ENCODE measurements around the gene KCNJ5. TPM values are rescaled to one million over a fixed set of nuclear protein-coding genes. Genes with fewer than 3 reads are reported as not detected.

Gene KCNJ5
- polyA plus RNA-seq, 1 donor from 2014 or later, result not detected

DNA sequence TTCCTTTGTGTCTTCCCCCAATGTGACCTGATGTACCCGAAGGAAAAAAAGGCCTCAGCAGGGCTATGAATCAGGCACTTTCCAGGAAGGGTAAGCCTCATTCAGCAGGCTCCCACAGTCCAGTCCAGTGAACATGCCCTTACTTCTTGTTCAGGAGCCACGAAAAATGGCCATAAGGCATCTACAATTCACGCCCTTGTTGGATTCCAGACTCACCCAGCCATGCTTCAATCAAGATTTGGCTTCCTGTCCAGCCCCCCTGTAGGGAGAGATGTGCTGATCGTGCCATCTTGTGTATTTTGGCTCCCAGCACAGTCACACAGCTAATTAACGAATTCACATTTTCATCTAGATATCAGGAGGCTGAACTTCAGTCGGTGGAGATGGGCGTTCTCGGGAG is 9.9 kb upstream of the KCNJ5 start:
- Mint-ChIP-seq H3K36me3 (no peaks in the 10 kb centered on the region), H3K4me3 (no peak overlapping the region), H3K27ac (no peak overlapping the region), H3K4me1 (peaks cover 0 to 4% (median 3%) of the 10 kb centered on the region in 3 donors), H3K27me3 (peaks cover 53% of the 10 kb centered on the region), H3K9me3 (no peaks in the 10 kb centered on the region)

- no peak overlapping the region for H3K27ac Mint-ChIP-seq
- H3K4me3 Mint-ChIP-seq, result no peak overlapping the region
- no peaks in the 10 kb centered on the region for H3K9me3 Mint-ChIP-seq
- no peaks in the 10 kb centered on the region for H3K36me3 Mint-ChIP-seq
- peaks cover 60% of the 10 kb centered on the region for H3K27me3 Mint-ChIP-seq
- H3K4me1 Mint-ChIP-seq, result peaks cover 0 to 4% (median 3%) of the 10 kb centered on the region in 3 donors
Measured at GRCh38 chr11:128882451-128882850, 8.7 kb upstream of the KCNJ5 start.

DNA sequence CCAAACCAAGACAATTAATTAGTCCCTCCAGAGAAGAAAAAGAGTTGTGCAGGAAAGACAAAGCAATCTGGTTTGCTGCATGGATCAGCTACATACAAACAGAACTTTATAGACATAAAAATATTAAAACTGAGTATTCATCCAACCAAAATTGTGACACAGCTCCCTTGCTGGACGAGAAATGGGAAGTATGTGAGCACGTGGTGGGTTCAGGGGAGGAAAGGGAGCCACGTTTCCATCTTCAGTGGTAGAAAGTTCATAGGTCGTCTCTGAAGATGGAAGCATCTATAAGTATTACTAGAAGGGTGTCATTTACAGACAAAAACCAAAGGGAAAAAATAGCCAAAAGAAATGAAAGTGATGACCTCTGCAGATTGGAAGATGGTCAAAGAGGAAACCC is 7.1 kb upstream of the KCNJ5 start:
- H3K4me3 Mint-ChIP-seq, result peak overlapping the region in 1 of 4 donors; percentile 63
- H3K27me3 Mint-ChIP-seq, result peaks cover 62% of the 10 kb centered on the region
- H3K36me3 Mint-ChIP-seq, result no peaks in the 10 kb centered on the region
- H3K27ac Mint-ChIP-seq, result no peak overlapping the region
- H3K4me1 Mint-ChIP-seq, result peaks cover 0 to 4% (median 3%) of the 10 kb centered on the region in 3 donors
- H3K9me3 Mint-ChIP-seq, result no peaks in the 10 kb centered on the region

- H3K4me3 Mint-ChIP-seq, result no peak overlapping the region
- H3K4me1 Mint-ChIP-seq, result peaks cover 0 to 4% (median 3%) of the 10 kb centered on the region in 3 donors
- H3K36me3 Mint-ChIP-seq, result no peaks in the 10 kb centered on the region
- H3K27ac Mint-ChIP-seq, result peak overlapping the region in 1 of 3 donors; percentile 7
- H3K9me3 Mint-ChIP-seq, result no peaks in the 10 kb centered on the region
- peaks cover 65% of the 10 kb centered on the region for H3K27me3 Mint-ChIP-seq
Measured at GRCh38 chr11:128884703-128885338, 6.3 kb upstream of the KCNJ5 start.

DNA sequence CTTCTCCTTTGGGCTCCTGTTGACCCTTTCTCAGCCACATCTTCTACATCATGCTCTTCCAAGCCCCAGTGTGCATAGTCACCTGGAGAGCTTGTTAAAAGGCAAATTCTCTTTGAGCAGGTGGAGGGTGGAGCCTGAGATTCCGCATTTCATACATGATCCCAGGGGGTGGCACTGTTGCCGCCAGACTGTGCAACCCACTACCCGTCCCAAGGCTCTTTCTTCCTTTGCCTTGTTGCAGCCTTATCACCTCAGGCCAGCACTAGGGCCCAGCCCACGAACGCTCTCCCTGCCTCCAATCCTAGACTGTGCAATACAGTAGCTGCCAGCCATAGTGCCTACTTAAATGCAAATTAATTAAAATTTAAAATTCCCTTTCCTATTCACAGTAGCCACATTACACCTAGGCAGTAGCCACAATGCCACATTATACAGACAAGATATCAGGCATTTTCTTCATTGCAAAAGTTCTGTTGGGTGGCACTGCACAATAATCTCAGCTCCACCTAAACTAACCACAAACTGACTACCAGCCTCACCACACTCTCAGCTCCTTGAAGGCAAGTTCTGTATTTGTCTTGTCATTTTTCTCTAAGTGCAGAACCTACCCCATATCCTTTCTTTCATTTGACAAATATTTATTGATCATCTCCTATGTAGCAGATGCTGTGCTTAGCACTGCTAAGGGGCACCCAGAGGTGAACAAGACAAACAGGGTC is 4.6 kb upstream of the KCNJ5 start:
- no peak overlapping the region for H3K4me3 Mint-ChIP-seq
- H3K27ac Mint-ChIP-seq, result no peak overlapping the region
- H3K9me3 Mint-ChIP-seq, result no peaks in the 10 kb centered on the region
- peaks cover 66% of the 10 kb centered on the region for H3K27me3 Mint-ChIP-seq
- no peaks in the 10 kb centered on the region for H3K36me3 Mint-ChIP-seq
- H3K4me1 Mint-ChIP-seq, result peaks cover 2 to 7% (median 4%) of the 10 kb centered on the region in 3 donors

DNA sequence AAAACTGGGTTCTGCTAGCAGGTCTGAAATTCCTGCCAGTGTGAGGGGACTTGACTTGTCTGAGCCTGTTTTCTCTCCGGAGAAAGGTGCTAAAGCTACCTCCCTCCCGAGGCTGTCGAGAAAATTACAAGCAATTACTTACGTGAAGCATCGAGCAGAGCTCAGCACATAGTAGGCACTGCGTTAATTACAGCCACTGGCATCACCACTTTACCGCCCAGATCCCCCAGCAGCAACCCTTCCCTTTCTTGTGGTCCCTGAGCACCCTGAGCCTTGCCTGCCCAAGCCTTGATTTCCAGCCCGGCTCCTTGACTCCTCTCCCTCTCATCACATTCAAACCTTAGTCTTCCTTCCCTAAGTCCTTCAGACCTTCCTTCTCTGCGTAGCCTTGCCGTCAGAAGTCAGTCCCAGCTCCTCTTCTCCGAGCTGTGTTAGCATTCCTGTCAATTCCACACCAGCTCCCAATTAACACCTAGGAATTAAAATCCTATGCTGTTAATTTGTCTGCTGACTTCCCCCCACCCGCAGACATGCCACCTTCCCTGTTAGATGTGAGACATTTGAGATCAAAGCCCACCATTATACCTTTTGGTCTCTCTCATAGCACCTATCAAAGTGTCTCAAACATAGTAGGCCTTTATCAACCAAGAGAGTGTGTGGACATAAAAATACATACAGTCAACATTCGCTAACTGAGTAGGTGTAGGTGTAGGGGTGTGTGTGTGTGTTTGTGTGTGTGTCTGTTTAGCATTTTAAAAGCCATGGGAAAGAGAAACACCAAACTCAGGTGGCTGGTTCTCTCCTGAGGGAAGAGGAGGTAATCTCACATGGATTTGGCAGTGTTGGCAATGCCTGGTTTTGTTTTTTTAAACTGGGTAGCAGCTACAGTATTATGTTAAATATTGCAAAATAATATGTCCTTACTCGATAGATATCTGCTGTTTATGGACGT is 2.8 kb upstream of the KCNJ5 start:
- no peak overlapping the region for H3K4me3 Mint-ChIP-seq
- peaks cover 2 to 9% (median 4%) of the 10 kb centered on the region in 3 donors for H3K4me1 Mint-ChIP-seq
- no peaks in the 10 kb centered on the region for H3K36me3 Mint-ChIP-seq
- H3K27ac Mint-ChIP-seq, result peak overlapping the region in 1 of 3 donors; percentile 3
- peaks cover 65% of the 10 kb centered on the region for H3K27me3 Mint-ChIP-seq
- H3K9me3 Mint-ChIP-seq, result no peaks in the 10 kb centered on the region

DNA sequence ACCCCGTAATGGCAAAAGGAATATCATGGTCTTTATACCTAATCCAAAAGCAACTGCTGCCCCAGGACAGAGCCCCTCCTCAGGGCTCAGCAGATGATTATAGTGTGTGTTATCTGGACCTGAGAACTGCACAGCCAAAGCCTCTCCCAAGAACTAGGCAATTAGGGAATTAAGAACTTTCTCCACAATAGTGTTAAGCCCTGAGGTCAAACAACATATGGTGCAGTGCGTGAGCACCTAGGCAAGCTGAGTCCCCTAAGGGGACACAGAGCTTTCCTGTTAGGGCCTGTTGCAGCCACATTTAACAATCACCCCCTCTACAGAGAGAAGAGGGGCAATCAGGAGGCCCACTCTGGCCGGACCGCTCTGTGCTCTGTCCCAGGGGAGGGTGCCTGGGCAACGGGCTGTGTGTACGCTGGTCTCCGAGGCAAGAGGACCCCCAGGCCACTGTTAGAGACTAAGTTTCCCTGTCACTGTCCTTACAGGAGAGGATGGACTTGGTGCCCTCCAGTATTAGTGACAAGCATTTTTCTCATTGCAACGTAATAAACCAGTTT is 1.4 kb upstream of the KCNJ5 start:
- H3K4me1 Mint-ChIP-seq, result peaks cover 6 to 14% (median 8%) of the 10 kb centered on the region in 3 donors
- H3K4me3 Mint-ChIP-seq, result peak overlapping the region in 2 of 4 donors; percentile 45 to 47
- H3K27me3 Mint-ChIP-seq, result peaks cover 67% of the 10 kb centered on the region
- H3K27ac Mint-ChIP-seq, result no peak overlapping the region
- H3K9me3 Mint-ChIP-seq, result no peaks in the 10 kb centered on the region
- H3K36me3 Mint-ChIP-seq, result no peaks in the 10 kb centered on the region

DNA sequence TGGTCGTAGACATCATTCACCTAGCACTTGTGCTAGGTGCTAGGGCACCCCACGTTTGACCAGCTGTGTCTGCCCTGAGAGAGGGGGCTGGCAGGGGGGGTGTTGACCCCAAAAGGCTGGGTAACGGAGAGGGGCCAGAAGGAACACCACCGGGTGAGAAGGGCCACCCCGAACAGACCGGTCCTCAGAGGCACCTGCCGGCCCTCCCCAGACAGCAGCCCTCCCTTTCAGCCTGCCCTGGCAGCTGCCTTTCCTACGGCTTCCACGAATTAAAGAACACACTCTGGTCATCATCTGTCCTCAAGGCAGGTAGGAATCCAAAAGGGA is 977 bp upstream of the KCNJ5 start:
- peaks cover 66% of the 10 kb centered on the region for H3K27me3 Mint-ChIP-seq
- no peaks in the 10 kb centered on the region for H3K9me3 Mint-ChIP-seq
- H3K36me3 Mint-ChIP-seq, result no peaks in the 10 kb centered on the region
- H3K27ac Mint-ChIP-seq, result no peak overlapping the region
- peak overlapping the region in 1 of 4 donors; percentile 47 for H3K4me3 Mint-ChIP-seq
- H3K4me1 Mint-ChIP-seq, result peaks cover 5 to 12% (median 6%) of the 10 kb centered on the region in 3 donors

GRCh38 chr11:128891913-128892398 is 800 bp downstream of the KCNJ5 start:
- Mint-ChIP-seq H3K4me3 (peak overlapping the region in 2 of 4 donors; percentile 65 to 75), H3K27ac (no peak overlapping the region), H3K4me1 (peaks cover 6 to 12% (median 9%) of the 10 kb centered on the region in 3 donors), H3K9me3 (no peaks in the 10 kb centered on the region), H3K36me3 (no peaks in the 10 kb centered on the region), H3K27me3 (peaks cover 68% of the 10 kb centered on the region)

GRCh38 chr11:128892866-128893565 is 1.9 kb downstream of the KCNJ5 start:
- Mint-ChIP-seq H3K4me1 (peaks cover 6 to 12% (median 9%) of the 10 kb centered on the region in 3 donors), H3K36me3 (no peaks in the 10 kb centered on the region), H3K27ac (no peak overlapping the region), H3K27me3 (peaks cover 68% of the 10 kb centered on the region), H3K4me3 (no peak overlapping the region), H3K9me3 (no peaks in the 10 kb centered on the region)

- Mint-ChIP-seq H3K4me3 (peak overlapping the region in 1 of 4 donors; percentile 3), H3K4me1 (peaks cover 6 to 15% (median 9%) of the 10 kb centered on the region in 3 donors), H3K9me3 (no peaks in the 10 kb centered on the region), H3K27ac (peak overlapping the region in 1 of 3 donors; percentile 5), H3K36me3 (no peaks in the 10 kb centered on the region), H3K27me3 (peaks cover 70% of the 10 kb centered on the region)
Measured at GRCh38 chr11:128893578-128894285, 2.6 kb downstream of the KCNJ5 start.

- Mint-ChIP-seq H3K27me3 (peaks cover 71% of the 10 kb centered on the region), H3K27ac (peak overlapping the region in 1 of 3 donors; percentile 5), H3K9me3 (no peaks in the 10 kb centered on the region), H3K4me3 (peak overlapping the region in 1 of 4 donors; percentile 3), H3K36me3 (no peaks in the 10 kb centered on the region), H3K4me1 (peaks cover 8 to 15% (median 9%) of the 10 kb centered on the region in 3 donors)
Measured at GRCh38 chr11:128894286-128894681, 3.1 kb downstream of the KCNJ5 start.

DNA sequence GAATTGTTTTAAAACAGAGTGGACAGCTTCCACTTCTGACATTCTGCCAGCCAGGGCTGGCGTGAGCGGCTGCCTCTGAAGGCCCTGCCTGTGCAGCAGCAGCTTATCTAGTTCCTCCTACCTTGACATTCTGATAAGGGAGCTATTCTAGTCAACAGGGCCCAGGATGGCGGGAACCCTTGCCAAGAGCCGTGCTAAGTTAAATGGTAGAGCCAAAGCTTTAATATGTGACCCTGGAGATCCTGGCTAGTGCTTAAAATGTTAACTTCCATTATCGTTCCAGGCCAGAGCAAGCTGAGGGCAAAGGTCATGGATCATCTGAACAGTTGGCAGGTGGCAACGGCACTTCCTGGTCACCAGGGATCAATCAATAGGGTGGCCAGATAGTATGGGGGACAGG is 3.5 kb downstream of the KCNJ5 start:
- peak overlapping the region in 1 of 4 donors; percentile 36 for H3K4me3 Mint-ChIP-seq

More for the DNA sequence above, 3.5 kb downstream of the KCNJ5 start:
- Mint-ChIP-seq H3K36me3 (no peaks in the 10 kb centered on the region), H3K27ac (no peak overlapping the region), H3K9me3 (no peaks in the 10 kb centered on the region), H3K27me3 (peaks cover 69% of the 10 kb centered on the region), H3K4me1 (peaks cover 8 to 15% (median 9%) of the 10 kb centered on the region in 3 donors)

Measured in IgD-negative memory B cell (primary cell).